Spinal cord (tissue), 10 donors: ENCODE measurements around the gene ACTN1. TPM values are rescaled to one million over a fixed set of nuclear protein-coding genes. Genes with fewer than 3 reads are reported as not detected.

Experiments used
- DNase-seq, 6 donors: peaks; one replicate each; pipeline versions ENCODE4 v3.0.0 to v3.0.0-alpha.2; 2013 to 2015; ENCODE audit warnings: low spot score in 6 of 6, low read depth in 4 of 6
- H3K27ac ChIP-seq: one replicate; pipeline ENCODE4 v1.5.1; 2013; ENCODE audit warnings: low read depth, low read length, control low read depth
- H3K27me3 ChIP-seq: one replicate; pipeline ENCODE4 v1.6.1; 2013; ENCODE audit warnings: low read length; ENCODE audit not compliant: control insufficient read depth, insufficient read depth
- H3K36me3 ChIP-seq: one replicate; pipeline ENCODE4 v1.6.1; 2013; ENCODE audit warnings: low read length; ENCODE audit not compliant: control insufficient read depth, insufficient read depth
- H3K4me1 ChIP-seq: one replicate; pipeline ENCODE4 v1.6.1; 2013; ENCODE audit warnings: low read length; ENCODE audit not compliant: control insufficient read depth, insufficient read depth
- H3K4me3 ChIP-seq: one replicate; pipeline ENCODE4 v1.5.1; 2013; ENCODE audit warnings: low read depth, low read length, control low read depth
- H3K9me3 ChIP-seq: one replicate; pipeline ENCODE4 v1.6.1; 2013; ENCODE audit warnings: low read length; ENCODE audit not compliant: control insufficient read depth, insufficient read depth
- WGBS: methylation state at CpG from one replicate; pipeline ENCODE4 v1.1.5; 2013; ENCODE audit warnings: missing lambda C conversion rate; ENCODE audit not compliant: insufficient coverage; 5-methylcytosine and 5-hydroxymethylcytosine counted together
- polyA plus RNA-seq, 2 donors: library from polyadenylated mRNA; unstranded; fragments of 120-200 nt; gene quantifications; one replicate each; pipeline ENCODE4 v1.2.1, GENCODE V29; 2013; ENCODE audit not compliant: insufficient read length in 2 of 2
- total RNA-seq, 2 donors: library from RNA; depleted of rRNA in 1 of 2; stranded (reverse); fragments of 120-200 nt in 1 of 2; fragments of >200 nt in 1 of 2; gene quantifications; one replicate each; pipeline versions ENCODE4 v1.2.3 to v1.2.4, GENCODE V29; 2013 to 2014
- donor health status: healthy.

ACTN1 gene
- total and polyA plus RNA-seq, 4 donors: 41.6 to 49.4 (median 46.2) TPM

- no peak for DNase-seq
- no peaks in the 10 kb centered on the region for H3K27me3 ChIP-seq
- no peak overlapping the region for H3K27ac ChIP-seq
- peaks cover 39% of the 10 kb centered on the region for H3K4me1 ChIP-seq
- 79% methylated on average over 9 of the region's 12 CpGs for WGBS
- H3K36me3 ChIP-seq: no peaks in the 10 kb centered on the region
- H3K9me3 ChIP-seq: no peaks in the 10 kb centered on the region
- no peak overlapping the region for H3K4me3 ChIP-seq
These were observed 14.6 kb downstream of the ACTN1 start for GRCh38 chr14:68964300-68965093.

DNA sequence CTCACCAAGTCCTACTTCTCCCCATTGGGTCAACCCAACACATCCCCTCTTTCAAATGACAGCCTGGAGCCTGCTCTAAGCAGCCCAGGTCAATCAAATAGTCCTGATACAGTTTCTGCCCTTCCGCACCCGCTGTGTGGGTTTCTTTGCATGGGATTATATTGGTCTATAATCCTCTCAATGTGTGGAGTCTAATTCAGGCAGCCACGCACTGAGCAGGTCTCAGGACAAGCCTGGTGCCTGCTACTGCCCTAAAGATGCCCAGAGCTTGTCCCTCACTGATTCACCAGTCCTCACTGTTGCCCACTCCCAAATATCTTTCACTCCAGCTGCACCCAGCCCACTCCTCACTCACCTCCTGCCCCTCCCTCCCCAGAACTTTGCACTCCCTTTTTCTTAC, 16.4 kb downstream of the ACTN1 start:
- Histone ChIP-seq H3K9me3 (no peaks in the 10 kb centered on the region), H3K36me3 (no peaks in the 10 kb centered on the region), H3K27ac (no peak overlapping the region), H3K4me3 (no peak overlapping the region), H3K4me1 (peaks cover 30% of the 10 kb centered on the region), H3K27me3 (no peaks in the 10 kb centered on the region)
- WGBS: 93% methylated on average over 2 of the region's 3 CpGs
- no peak for DNase-seq

DNA sequence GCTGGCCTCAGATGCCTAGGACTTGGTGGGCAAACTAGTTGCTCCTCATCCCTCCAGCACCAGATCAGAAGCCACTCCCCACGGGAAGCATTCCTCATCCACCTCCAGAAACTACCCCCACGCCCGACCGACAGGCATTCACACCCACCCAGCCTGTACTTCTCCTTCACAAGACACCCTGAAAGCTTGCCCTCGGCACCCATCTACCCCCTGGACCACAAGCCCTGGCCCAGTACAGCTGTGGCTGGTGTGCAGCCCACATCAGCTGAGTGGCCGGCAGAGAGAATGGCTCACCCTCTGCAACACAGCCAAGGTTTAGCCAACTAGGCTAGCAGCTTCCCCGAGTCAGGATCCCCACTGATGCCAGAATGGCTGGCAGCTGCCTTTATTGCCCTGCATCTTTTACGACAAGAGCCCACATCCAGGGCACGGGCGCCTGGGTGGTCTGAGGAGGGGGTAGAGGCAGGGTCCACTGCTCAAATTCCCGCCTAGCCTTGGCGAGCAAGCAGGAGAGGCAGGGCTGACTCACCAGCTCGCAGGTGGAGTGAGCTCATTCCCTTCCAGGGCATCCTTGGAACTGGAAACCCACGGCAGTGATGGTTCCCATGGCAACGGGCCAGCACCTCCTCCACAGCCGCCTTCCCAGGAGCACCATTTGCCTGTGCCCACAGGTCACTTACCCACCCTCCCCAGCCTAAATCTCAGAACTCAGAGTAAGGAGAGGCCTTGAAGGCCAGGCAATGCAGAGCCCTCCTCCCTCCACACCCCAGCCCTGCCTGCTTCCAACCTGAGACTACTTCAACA, 17.1 kb downstream of the ACTN1 start:
- no peak overlapping the region for H3K27ac ChIP-seq
- H3K4me3 ChIP-seq: no peak overlapping the region
- peak in 2 of 6 donors; percentile 41 to 83 for DNase-seq
- H3K27me3 ChIP-seq: no peaks in the 10 kb centered on the region
- H3K36me3 ChIP-seq: no peaks in the 10 kb centered on the region
- peaks cover 28% of the 10 kb centered on the region for H3K4me1 ChIP-seq
- no peaks in the 10 kb centered on the region for H3K9me3 ChIP-seq
- WGBS: 63% methylated on average over 12 of the region's 16 CpGs

- H3K9me3 ChIP-seq: no peaks in the 10 kb centered on the region
- no peaks in the 10 kb centered on the region for H3K36me3 ChIP-seq
- H3K4me1 ChIP-seq: peaks cover 25% of the 10 kb centered on the region
- no peak overlapping the region for H3K27ac ChIP-seq
- WGBS: 85% methylated on average over 7 of the region's 7 CpGs
- no peaks in the 10 kb centered on the region for H3K27me3 ChIP-seq
- DNase-seq: no peak
- H3K4me3 ChIP-seq: no peak overlapping the region
These were observed 17.7 kb downstream of the ACTN1 start for GRCh38 chr14:68961361-68961760.

DNA sequence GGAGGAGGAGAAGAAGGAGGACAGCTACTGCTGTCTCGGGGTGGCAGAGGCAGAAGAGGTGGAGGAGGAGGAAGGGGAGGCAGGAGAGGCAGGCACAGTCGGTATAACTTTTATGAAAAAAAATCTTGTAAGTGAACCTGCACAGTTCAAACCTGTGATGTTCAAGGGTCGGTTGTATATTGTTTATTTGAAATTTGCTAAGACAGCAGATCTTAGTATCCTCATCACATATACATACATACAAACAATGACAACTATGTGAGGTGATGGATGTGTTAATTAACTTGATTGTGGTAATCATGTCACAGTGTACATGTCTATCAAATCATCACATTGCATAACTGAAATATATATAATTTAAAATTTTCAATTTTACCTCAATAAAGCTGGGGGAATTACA, 19.0 kb downstream of the ACTN1 start:
- H3K4me3 ChIP-seq: no peak overlapping the region
- peaks cover 31% of the 10 kb centered on the region for H3K4me1 ChIP-seq
- H3K36me3 ChIP-seq: no peaks in the 10 kb centered on the region
- H3K27ac ChIP-seq: no peak overlapping the region
- no peaks in the 10 kb centered on the region for H3K9me3 ChIP-seq
- H3K27me3 ChIP-seq: no peaks in the 10 kb centered on the region
- 85% methylated on average over 2 of the region's 3 CpGs for WGBS
- DNase-seq: no peak

DNA sequence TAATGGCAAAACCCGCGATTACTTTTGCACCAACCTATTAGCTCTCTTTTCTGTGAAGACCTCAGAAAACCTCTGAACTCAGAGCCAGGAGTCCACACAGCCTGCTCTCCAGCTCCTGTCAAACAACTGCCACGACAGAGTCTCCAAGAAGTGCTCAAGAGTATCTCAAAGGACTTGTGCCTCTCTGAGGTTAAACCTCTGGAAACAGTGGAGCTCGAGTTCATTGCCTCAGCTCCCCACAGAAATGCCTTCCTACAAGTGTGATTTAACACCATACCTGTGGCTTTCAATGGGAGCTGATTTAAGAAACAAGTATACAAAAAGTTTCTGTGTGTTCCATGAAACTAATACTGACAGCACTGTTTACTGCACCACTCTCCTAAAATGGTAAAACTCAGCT, 20.1 kb downstream of the ACTN1 start:
- WGBS: 88% methylated on average over 3 of the region's 4 CpGs
- Histone ChIP-seq H3K4me1 (peaks cover 23% of the 10 kb centered on the region), H3K27ac (no peak overlapping the region), H3K36me3 (no peaks in the 10 kb centered on the region), H3K27me3 (no peaks in the 10 kb centered on the region), H3K4me3 (no peak overlapping the region), H3K9me3 (no peaks in the 10 kb centered on the region)
- no peak for DNase-seq

- no peaks in the 10 kb centered on the region for H3K9me3 ChIP-seq
- H3K27me3 ChIP-seq: no peaks in the 10 kb centered on the region
- no peak for DNase-seq
- H3K36me3 ChIP-seq: no peaks in the 10 kb centered on the region
- no peak overlapping the region for H3K4me3 ChIP-seq
- no peak overlapping the region for H3K27ac ChIP-seq
- WGBS: 72% methylated on average over 4 of the region's 6 CpGs
- H3K4me1 ChIP-seq: peaks cover 22% of the 10 kb centered on the region
These were observed 20.5 kb downstream of the ACTN1 start for GRCh38 chr14:68958553-68958952.

DNA sequence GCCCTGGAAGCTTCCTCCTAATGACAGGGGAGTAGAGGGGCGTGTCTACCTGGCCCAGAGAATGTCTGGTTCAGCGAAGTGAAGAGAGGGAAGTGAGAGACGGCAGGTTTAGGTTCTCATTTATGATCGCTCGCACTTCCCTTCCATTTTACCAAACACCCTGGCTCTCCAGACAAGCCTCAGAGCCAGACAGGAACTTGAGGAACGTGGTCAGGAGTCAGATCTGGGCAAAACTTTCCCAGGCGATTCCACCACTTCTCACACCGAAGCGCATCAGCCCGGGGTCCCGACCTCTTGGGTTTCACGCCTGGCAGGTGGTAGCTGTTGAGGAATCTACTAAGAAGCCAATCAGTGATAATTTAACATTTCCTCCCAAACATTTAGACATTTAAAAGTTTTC, 21.3 kb downstream of the ACTN1 start:
- Histone ChIP-seq H3K36me3 (no peaks in the 10 kb centered on the region), H3K27me3 (no peaks in the 10 kb centered on the region), H3K9me3 (no peaks in the 10 kb centered on the region), H3K4me3 (no peak overlapping the region), H3K4me1 (peaks cover 28% of the 10 kb centered on the region), H3K27ac (no peak overlapping the region)
- WGBS: 94% methylated on average over 3 of the region's 12 CpGs
- no peak for DNase-seq

DNA sequence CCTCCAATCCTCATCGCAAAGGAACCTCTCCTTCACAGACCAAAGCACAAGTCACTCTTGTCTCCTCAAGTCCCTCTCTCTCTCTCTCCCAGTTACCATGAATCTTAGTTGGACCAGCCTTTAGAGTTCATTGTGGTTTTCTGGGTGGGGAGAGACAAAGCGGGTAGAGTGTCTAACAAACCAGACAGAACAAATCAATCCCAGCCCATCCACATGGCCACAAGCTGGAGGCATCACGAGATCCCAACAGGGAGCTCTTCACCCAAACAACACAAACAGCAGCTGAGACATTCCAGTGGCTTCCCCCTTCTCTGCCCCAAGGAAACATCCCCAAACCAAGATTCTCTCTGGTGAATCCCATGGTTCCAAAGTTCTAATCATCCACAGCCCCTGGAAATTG, 22.4 kb downstream of the ACTN1 start:
- peaks cover 29% of the 10 kb centered on the region for H3K4me1 ChIP-seq
- H3K4me3 ChIP-seq: no peak overlapping the region
- no peak overlapping the region for H3K27ac ChIP-seq
- DNase-seq: no peak
- peaks cover 3% of the 10 kb centered on the region for H3K36me3 ChIP-seq
- 91% methylated on average over 1 of the region's 3 CpGs for WGBS
- no peaks in the 10 kb centered on the region for H3K27me3 ChIP-seq
- H3K9me3 ChIP-seq: no peaks in the 10 kb centered on the region

- peak in 1 of 6 donors; percentile 24 for DNase-seq
- WGBS: 38% methylated on average over 3 of the region's 5 CpGs
- peaks cover 34% of the 10 kb centered on the region for H3K4me1 ChIP-seq
- no peaks in the 10 kb centered on the region for H3K27me3 ChIP-seq
- peaks cover 3% of the 10 kb centered on the region for H3K36me3 ChIP-seq
- H3K4me3 ChIP-seq: no peak overlapping the region
- H3K27ac ChIP-seq: peak overlapping the region; percentile 50
- no peaks in the 10 kb centered on the region for H3K9me3 ChIP-seq
These were observed 23.3 kb downstream of the ACTN1 start for GRCh38 chr14:68955851-68956179.
